WTC11 (cell line): ENCODE data around the gene DNAJC5G. TPM values are rescaled to one million over a fixed set of nuclear protein-coding genes. Genes with fewer than 3 reads are reported as not detected.
"Not testable (repeated sequence)": the region's sequence is repeated elsewhere in the genome, so short reads cannot be mapped to it uniquely, and the experiment has no call there.

Experiments used
- ATAC-seq: fragments of 200-7000 bp; cut with Tn5 transposase; 2 replicates; pipeline ENCODE4 v1.10.0; 2021; ENCODE audit warnings: mild to moderate bottlenecking, moderate library complexity
- CTCF ChIA-PET: fragments of 300-600 bp; sonication (Branson Sonifier 250); formaldehyde crosslinking; loops from one replicate; lab custom pipeline; 2021; ENCODE audit warnings: antibody characterized with exemption; lab: Charles Lee
- POLR2A ChIA-PET: fragments of 350-600 bp; sonication (Branson Sonifier 250); formaldehyde crosslinking; loops from one replicate; lab custom pipeline; 2021; ENCODE audit warnings: antibody characterized with exemption; lab: Charles Lee
- DNase-seq: peaks from one replicate; pipeline ENCODE4 v3.0.0; 2021; ENCODE audit warnings: low spot score
- H3K27ac Mint-ChIP-seq: 2 replicates; pipeline ENCODE4 v1.8.0; 2021; ENCODE audit warnings: mixed read lengths
- H3K27me3 Mint-ChIP-seq: 2 replicates; pipeline ENCODE4 v1.8.0; 2021; ENCODE audit warnings: low read depth, mild to moderate bottlenecking, moderate library complexity, mixed read lengths
- H3K36me3 Mint-ChIP-seq: 2 replicates; pipeline ENCODE4 v1.8.0; 2021; ENCODE audit warnings: mixed read lengths
- H3K4me1 Mint-ChIP-seq: 2 replicates; pipeline ENCODE4 v1.8.0; 2022; ENCODE audit warnings: mixed read lengths
- H3K4me3 Mint-ChIP-seq: 2 replicates; pipeline ENCODE4 v1.8.0; 2021; ENCODE audit warnings: mild to moderate bottlenecking, moderate library complexity, mixed read lengths
- H3K9me3 Mint-ChIP-seq: 2 replicates; pipeline ENCODE4 v1.8.0; 2021; ENCODE audit warnings: mixed read lengths
- ATF3 ChIP-seq: sonication (generic); formaldehyde crosslinking; conservative IDR thresholded peaks from 2 replicates; pipeline ENCODE4 v1.8.1; 2022; ENCODE audit warnings: mild to moderate bottlenecking, missing genetic modification reagents
- CDX4 ChIP-seq: fragments of 250-450 bp; sonication (Bioruptor Pico); IDR thresholded peaks from 2 replicates; pipeline ENCODE4 v1.9.0; 2021; ENCODE audit warnings: moderate library complexity, mild to moderate bottlenecking, inconsistent platforms, borderline replicate concordance
- CTCF ChIP-seq: fragments of 200-600 bp; IDR thresholded peaks from 2 replicates; pipeline ENCODE4 v1.8.0; 2022; ENCODE audit warnings: antibody characterized with exemption
- ELF4 ChIP-seq: sonication (generic); formaldehyde crosslinking; IDR thresholded peaks from 2 replicates; pipeline ENCODE4 v1.8.1; 2022; ENCODE audit warnings: low read depth, mild to moderate bottlenecking, moderate library complexity, missing genetic modification reagents
- ESRRA ChIP-seq: sonication (generic); formaldehyde crosslinking; IDR thresholded peaks from 2 replicates; pipeline ENCODE4 v1.8.1; 2022; ENCODE audit warnings: mild to moderate bottlenecking, missing genetic modification reagents, borderline replicate concordance
- GRHL2 ChIP-seq: fragments of 250-450 bp; sonication (Bioruptor Pico); IDR thresholded peaks from 2 replicates; pipeline ENCODE4 v1.8.0; 2022; ENCODE audit warnings: mild to moderate bottlenecking, moderate library complexity; ENCODE audit not compliant: insufficient replicate concordance, severe bottlenecking
- GTF2I ChIP-seq: fragments of 250-450 bp; sonication (Bioruptor Pico); conservative IDR thresholded peaks from 2 replicates; pipeline ENCODE4 v1.4.0; 2021; ENCODE audit warnings: mild to moderate bottlenecking
- IRF1 ChIP-seq: sonication (generic); formaldehyde crosslinking; IDR thresholded peaks from 2 replicates; pipeline ENCODE4 v1.8.0; 2023; ENCODE audit warnings: missing genetic modification reagents
- MLX ChIP-seq: sonication (generic); formaldehyde crosslinking; IDR thresholded peaks from 2 replicates; pipeline ENCODE4 v1.8.1; 2023; ENCODE audit warnings: mild to moderate bottlenecking, missing genetic modification reagents, moderate library complexity
- NFYB ChIP-seq: sonication (generic); formaldehyde crosslinking; conservative IDR thresholded peaks from 2 replicates; pipeline ENCODE4 v1.8.0; 2022; ENCODE audit warnings: low read depth, missing genetic modification reagents
- OVOL2 ChIP-seq: fragments of 250-450 bp; sonication (Bioruptor Pico); IDR thresholded peaks from 2 replicates; pipeline ENCODE4 v1.9.0; 2021; ENCODE audit warnings: mild to moderate bottlenecking, borderline replicate concordance
- SOX15 ChIP-seq: fragments of 250-450 bp; sonication (Bioruptor Pico); IDR thresholded peaks from 2 replicates; pipeline ENCODE4 v1.9.0; 2021; ENCODE audit warnings: mild to moderate bottlenecking
- TP53 ChIP-seq: sonication (generic); formaldehyde crosslinking; IDR thresholded peaks from 2 replicates; pipeline ENCODE4 v1.8.1; 2023; ENCODE audit warnings: mild to moderate bottlenecking, missing genetic modification reagents
- ZBTB21 ChIP-seq: sonication (generic); formaldehyde crosslinking; IDR thresholded peaks from 2 replicates; pipeline ENCODE4 v1.8.1; 2023; ENCODE audit warnings: mild to moderate bottlenecking, missing genetic modification reagents, borderline replicate concordance
- total RNA-seq: library from RNA; stranded (reverse); gene quantifications from 3 replicates; pipeline ENCODE4 v1.2.3, GENCODE V29; 2021
- TF ChIP-seq, protein P1 (sequence below): sonication (generic); formaldehyde crosslinking; IDR thresholded peaks from 2 replicates; pipeline ENCODE4 v1.8.0; 2023; ENCODE audit warnings: missing genetic modification reagents, mild to moderate bottlenecking, borderline replicate concordance
- TF ChIP-seq, protein P2 (sequence below): sonication (generic); formaldehyde crosslinking; IDR thresholded peaks from 2 replicates; pipeline ENCODE4 v1.8.1; 2022; ENCODE audit warnings: low read depth, missing genetic modification reagents, borderline replicate concordance

The DNAJC5G gene
- total RNA-seq, 1 experiment from 2014 or later = 0.44 TPM

GRCh38 chr2:27265536-27265870, 9.7 kb upstream of the DNAJC5G start (continued):
- no peak for TF ChIP-seq CTCF
- TF ChIP-seq ELF4 = no peak

DNA sequence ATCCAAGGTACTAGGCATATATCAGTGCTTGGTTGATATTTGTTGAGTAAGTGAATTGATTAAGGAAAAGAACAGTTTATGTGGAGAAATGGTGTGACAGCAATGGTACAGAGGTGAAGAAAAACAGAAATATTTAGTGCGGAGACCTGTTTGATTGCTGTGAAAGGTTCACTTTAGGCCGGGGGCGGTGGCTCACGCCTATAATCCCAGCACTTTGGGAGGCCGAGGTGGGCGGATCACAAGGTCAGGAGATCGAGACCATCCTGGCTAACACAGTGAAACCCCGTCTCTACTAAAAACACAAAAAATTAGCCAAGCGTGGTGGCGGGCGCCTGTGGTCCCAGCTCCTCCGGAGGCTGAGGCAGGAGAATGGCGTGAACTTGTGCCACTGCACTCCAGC, 6.9 kb upstream of the DNAJC5G start:
- H3K36me3 Mint-ChIP-seq, H3K9me3 Mint-ChIP-seq, DNase-seq, POLR2A ChIA-PET, H3K4me3 Mint-ChIP-seq, H3K27me3 Mint-ChIP-seq, ATAC-seq, H3K27ac Mint-ChIP-seq: not testable (repeated sequence)
- H3K4me1 Mint-ChIP-seq = peaks cover 14% of the 10 kb centered on the region
- CTCF ChIA-PET = interaction anchor here (7.7 kb wide), 1 partner anchor 13 kb away, joined by 124 read pairs; the partner anchor contains the start of gene TRIM54

GRCh38 chr2:27270131-27270530, 5.1 kb upstream of the DNAJC5G start:
- H3K9me3 Mint-ChIP-seq = peaks cover 8% of the 10 kb centered on the region
- no peak overlapping the region for H3K4me3 Mint-ChIP-seq
- DNase-seq = no peak
- peaks cover 7% of the 10 kb centered on the region for H3K27me3 Mint-ChIP-seq
- TF ChIP-seq MLX (CRISPR knock-in tag) = no peak
- TF ChIP-seq CDX4 (CRISPR knock-in tag) = no peak
- TF ChIP-seq IRF1 (CRISPR knock-in tag) = no peak
- no peak for TF ChIP-seq ESRRA (CRISPR knock-in tag)
- no peak for TF ChIP-seq ATF3 (CRISPR knock-in tag)
- no peak for TF ChIP-seq TP53 (CRISPR knock-in tag)
- TF ChIP-seq ZBTB21 (CRISPR knock-in tag) = no peak
- TF ChIP-seq, protein P1, sequence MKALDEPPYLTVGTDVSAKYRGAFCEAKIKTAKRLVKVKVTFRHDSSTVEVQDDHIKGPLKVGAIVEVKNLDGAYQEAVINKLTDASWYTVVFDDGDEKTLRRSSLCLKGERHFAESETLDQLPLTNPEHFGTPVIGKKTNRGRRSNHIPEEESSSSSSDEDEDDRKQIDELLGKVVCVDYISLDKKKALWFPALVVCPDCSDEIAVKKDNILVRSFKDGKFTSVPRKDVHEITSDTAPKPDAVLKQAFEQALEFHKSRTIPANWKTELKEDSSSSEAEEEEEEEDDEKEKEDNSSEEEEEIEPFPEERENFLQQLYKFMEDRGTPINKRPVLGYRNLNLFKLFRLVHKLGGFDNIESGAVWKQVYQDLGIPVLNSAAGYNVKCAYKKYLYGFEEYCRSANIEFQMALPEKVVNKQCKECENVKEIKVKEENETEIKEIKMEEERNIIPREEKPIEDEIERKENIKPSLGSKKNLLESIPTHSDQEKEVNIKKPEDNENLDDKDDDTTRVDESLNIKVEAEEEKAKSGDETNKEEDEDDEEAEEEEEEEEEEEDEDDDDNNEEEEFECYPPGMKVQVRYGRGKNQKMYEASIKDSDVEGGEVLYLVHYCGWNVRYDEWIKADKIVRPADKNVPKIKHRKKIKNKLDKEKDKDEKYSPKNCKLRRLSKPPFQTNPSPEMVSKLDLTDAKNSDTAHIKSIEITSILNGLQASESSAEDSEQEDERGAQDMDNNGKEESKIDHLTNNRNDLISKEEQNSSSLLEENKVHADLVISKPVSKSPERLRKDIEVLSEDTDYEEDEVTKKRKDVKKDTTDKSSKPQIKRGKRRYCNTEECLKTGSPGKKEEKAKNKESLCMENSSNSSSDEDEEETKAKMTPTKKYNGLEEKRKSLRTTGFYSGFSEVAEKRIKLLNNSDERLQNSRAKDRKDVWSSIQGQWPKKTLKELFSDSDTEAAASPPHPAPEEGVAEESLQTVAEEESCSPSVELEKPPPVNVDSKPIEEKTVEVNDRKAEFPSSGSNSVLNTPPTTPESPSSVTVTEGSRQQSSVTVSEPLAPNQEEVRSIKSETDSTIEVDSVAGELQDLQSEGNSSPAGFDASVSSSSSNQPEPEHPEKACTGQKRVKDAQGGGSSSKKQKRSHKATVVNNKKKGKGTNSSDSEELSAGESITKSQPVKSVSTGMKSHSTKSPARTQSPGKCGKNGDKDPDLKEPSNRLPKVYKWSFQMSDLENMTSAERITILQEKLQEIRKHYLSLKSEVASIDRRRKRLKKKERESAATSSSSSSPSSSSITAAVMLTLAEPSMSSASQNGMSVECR (CRISPR knock-in tag) = no peak
- ChIA-PET CTCF (interaction anchor here (4.1 kb wide), 1 partner anchor 11 kb away, joined by 34 read pairs; the partner anchor contains the start of gene TRIM54), POLR2A (no interaction called here)
- no peak for ATAC-seq
- no peaks in the 10 kb centered on the region for H3K36me3 Mint-ChIP-seq
- H3K27ac Mint-ChIP-seq = no peak overlapping the region
- H3K4me1 Mint-ChIP-seq = peaks cover 7% of the 10 kb centered on the region; the same call in 1 of the 2 replicates

DNA sequence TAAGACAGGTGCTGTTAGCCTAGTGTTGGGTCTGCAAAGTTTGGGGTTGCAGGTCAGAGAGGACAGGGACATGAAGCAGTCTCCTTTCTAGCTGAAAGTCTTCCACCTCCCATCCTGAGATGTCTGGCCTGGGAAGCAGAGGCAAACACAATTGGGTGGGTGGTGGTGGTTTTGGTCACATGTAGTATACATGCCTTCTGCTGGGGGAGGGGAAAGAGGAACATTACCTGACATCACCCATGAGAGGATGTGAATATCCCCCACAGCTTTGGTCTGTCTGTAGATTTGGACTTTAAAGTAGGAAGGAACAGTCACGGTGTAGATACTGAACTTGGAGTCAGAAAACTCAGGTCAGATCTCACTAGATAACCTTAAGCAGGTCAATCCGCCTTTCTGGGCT, 4.6 kb upstream of the DNAJC5G start:
- Mint-ChIP-seq H3K36me3 (no peaks in the 10 kb centered on the region), H3K27ac (no peak overlapping the region), H3K9me3 (peaks cover 8% of the 10 kb centered on the region), H3K27me3 (peaks cover 7% of the 10 kb centered on the region), H3K4me3 (no peak overlapping the region), H3K4me1 (peaks cover 6% of the 10 kb centered on the region; the same call in 1 of the 2 replicates)
- CTCF ChIA-PET = interaction anchor here (1.0 to 4.1 kb wide), 2 partner anchors 10 to 31 kb away, joined by 4 to 34 read pairs; partner anchors contain the start of gene TRIM54
- POLR2A ChIA-PET = no interaction called here
- DNase-seq (no peak), ATAC-seq (no peak)
- TF ChIP-seq CTCF (no peak), SOX15 (CRISPR knock-in tag) (no peak), OVOL2 (CRISPR knock-in tag) (no peak), GTF2I (CRISPR knock-in tag) (no peak), NFYB (CRISPR knock-in tag) (no peak), GRHL2 (CRISPR knock-in tag) (no peak)
- TF ChIP-seq, protein P2, sequence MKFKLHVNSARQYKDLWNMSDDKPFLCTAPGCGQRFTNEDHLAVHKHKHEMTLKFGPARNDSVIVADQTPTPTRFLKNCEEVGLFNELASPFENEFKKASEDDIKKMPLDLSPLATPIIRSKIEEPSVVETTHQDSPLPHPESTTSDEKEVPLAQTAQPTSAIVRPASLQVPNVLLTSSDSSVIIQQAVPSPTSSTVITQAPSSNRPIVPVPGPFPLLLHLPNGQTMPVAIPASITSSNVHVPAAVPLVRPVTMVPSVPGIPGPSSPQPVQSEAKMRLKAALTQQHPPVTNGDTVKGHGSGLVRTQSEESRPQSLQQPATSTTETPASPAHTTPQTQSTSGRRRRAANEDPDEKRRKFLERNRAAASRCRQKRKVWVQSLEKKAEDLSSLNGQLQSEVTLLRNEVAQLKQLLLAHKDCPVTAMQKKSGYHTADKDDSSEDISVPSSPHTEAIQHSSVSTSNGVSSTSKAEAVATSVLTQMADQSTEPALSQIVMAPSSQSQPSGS = no peak
